HG02840 (cell line): ENCODE measurements around the gene RER1.

ENCODE experiments used
- ATAC-seq: cut with Tn5 transposase; IDR thresholded peaks from one replicate; pipeline ENCODE4 v1.9.1; 2021; ENCODE audit warnings: mild to moderate bottlenecking, moderate library complexity, moderate number of reproducible peaks; ENCODE audit not compliant: unreplicated experiment, low FRiP score

The RER1 gene

DNA sequence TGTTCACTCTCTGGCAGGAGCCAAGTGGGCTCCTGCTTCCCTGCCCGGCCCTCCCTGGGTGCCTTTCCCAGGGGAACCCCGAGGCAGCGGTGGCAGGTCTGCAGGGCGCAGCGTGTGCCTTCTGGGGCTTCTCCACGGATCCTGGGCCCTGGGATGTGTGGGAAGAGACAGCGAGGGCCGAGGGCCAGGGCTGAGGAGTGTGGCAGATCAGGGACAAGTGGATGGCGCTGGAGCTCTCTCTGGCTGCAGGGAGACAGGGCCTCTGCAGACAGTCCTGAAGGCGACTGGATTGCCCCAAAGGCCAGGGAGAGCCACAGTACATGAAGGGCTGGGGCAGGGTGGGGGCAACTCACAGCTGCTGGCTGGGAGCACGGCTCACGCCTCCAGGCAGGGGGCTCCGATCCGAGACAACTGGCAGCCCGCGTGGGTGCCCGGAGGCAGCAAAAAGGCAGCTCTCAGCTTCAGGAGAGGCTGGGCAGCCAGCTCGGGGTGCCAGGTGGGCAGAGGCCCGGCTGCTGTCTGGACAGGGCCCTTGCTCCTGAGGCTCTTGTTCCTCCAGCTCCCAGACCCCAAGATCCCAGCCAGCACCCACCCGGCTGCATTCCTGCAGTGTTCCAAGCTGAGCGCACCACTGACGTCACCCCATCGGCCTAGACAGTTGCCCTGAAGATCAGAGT lies 16.3 kb upstream of the RER1 start:
- ATAC-seq, result no peak

DNA sequence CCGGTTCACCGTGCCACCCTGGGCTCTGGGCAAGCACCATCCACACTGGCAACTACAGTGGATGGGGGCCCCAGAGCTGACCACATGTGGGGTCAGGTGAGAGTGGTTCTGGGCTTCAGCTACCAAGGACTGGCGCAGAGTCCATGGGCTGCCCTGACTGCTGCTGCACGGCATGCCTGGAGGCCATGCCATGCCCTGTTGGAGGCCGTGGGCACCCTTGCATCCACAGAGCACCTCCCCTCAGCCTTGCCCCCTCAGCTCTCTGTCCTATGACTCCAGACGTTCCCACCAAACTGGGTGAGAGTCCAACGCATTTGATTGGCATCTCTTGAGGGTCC lies 15.7 kb upstream of the RER1 start:
- ATAC-seq, result no peak

DNA sequence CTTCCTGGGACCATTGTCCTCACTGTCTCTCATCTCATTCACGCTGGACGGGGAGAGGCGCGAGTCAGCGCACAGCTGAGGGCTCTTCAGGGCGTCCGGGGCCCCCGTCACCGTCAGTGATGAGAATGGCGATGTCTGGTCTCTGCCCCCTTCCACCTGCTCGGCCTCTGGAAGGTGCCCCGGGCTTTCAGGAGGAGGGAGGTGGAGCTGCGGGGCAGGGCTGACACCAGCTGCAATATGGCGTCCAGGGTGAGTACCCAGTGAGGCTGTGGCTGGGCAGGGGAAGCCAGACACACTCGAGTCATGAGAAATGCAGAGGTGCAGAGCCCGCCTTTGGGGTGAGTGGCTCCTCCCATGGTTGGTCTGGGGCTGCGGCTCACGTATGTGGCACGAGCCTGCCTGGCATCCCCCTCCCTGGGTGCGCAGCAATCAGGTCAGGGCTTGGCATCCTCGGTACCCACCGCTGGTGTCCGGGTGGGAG lies 15.3 kb upstream of the RER1 start:
- ATAC-seq, result no peak

DNA sequence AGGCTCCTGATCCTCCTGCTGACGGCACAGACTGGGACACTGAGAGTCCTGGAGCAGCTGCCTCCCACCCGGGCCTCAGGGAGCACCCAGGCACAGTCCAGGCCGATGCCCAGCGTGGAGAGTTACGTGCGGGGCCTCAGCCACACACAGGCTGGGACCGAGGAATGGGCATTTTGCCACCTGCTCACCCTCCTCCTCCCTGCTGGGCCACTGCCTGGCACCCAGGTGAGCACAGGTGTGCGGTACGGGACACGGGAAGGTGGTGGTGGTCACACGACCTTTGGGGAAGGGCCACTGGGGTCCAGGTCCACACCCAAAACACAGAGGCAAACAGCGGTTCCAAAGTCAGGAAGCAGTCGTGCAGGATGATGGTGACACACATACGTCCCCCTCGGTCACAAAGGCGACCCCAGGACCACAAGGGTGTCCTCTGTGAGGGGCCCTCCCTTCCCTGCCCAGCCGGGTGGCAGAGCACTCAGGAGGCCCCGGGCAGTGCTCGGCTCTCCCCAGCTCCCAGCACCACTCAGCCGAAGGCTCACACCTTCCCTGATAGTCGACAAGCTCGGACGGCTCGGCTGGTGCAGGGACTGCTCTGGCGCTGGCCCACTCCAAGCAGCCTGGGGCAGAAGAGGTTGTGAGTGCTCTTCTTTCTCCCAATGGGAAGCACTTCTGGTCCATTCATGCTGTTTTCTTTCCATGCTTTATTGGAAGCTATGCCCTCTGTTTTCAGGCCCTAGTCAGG lies 14.5 kb upstream of the RER1 start:
- ATAC-seq, result no peak

DNA sequence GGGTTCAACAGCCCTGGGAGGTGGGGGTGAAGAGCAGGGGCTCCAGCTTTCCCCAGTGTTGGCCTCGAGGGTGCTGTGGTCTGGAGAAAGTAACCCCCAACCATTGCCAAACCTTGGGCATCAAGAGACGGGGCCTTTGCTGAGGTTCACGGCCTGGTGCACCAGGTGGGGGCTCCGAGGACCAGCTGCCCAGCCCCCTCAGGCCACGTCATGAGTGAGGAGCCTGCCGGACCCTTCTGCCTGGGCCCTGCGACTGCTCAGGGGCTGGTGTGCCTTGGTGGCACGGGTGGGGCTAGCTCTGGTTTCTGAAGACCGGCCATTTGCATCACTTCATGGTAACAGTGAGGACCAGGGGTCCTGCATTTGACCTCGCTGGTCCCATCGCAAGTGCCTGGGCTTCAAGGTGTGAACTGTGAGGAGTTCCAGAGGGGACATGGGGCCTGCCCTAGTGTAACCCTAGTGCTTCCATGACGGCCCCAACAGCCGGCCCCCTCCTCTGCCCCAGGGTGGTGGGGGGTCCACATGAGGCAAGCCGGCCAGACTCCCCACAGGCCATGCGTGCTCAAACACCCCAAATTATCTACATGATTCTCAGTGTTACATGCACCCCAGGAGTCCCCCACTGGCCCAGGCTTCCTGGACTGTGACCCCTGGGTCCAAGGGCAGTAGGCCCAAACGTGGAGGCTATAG lies 13.7 kb upstream of the RER1 start:
- ATAC-seq, result no peak

DNA sequence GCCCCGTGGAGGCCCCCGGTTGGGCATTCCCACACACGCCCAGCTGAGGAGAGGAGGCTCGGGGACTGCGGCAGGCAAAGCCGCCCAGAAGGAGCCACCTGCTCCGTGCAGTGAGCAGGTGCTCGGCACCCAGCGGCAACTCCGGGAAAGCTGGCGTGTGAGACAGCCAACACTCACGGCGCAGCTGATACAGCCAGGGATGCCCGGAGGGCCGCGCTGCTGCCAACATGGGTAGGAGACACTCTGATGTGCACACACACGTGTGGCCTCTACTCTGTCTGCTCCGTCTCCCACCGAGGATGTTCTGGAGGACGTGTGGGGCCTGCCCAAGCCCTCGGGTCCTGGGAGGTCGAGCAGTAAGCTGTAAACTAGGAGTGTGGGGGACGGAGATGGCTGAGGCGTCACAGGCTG lies 13.2 kb upstream of the RER1 start:
- no peak for ATAC-seq

DNA sequence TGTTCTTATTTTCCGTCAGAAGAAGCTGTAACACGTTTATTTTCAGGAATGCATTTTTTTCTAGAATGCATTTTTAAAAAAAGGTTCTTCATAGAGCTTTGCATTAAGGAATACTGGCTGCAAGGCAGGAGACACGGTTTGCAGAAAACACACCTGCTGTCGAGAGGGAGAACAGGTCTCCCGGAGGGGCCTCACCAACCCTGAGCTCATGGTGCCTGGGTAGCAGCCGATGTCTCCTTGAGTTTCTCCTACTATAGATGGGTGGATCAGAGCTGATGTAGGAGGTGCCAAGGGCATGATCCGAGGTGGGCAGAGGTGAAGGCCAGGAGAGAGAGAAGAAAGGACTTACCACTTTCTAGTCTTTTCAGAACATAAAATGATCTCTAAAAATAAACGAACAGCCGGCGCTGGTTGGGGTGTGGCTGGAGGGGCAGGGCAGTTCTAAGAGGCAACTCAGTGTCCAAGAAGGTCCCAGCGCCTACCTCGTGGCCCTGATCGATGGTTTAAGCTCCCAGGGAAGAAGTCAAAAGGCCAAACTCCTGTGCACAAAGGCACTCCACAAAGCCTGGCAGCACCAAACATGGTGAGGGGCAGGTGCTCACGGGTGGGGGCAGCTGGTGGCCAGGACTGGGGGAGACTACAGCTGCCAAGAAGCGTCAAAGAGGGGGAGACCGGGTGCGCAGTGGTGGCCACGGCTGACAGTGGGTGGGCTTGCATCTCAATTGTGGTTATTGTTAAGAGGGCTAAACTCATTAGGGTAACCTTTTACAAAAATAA lies 12.5 kb upstream of the RER1 start:
- ATAC-seq, result no peak

DNA sequence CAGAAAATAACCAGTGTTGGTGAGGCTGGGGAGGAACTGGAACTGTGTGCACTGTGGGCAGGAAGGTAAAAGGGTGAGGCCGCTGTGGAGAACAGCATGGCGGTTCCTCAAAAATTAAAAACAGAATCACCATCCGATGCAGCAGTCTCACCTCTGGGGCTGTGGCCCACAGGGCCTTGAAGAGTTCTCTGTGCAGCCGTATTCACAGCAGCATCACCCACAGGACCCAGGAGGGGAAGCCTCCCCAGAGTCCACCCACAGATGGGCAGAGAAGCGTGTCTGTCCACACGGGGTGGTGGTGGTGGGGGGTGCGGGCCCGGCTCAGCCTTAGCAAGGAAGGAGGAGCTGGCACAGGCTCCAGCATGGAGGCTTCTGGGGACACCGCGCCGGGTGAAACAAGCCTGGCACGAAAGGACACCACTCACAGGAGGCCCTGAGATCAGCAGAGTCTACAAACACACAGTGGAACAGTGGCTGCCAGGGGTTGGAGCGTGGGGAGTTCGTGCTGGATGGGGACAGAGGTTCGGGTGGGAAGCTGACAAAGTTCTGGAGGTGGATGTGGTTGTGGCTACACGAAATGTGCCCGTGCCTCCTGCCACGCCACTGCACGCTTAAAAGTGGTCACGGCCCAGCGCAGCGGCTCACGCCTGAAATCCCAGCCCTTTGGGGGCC lies 11.8 kb upstream of the RER1 start:
- no peak for ATAC-seq

DNA sequence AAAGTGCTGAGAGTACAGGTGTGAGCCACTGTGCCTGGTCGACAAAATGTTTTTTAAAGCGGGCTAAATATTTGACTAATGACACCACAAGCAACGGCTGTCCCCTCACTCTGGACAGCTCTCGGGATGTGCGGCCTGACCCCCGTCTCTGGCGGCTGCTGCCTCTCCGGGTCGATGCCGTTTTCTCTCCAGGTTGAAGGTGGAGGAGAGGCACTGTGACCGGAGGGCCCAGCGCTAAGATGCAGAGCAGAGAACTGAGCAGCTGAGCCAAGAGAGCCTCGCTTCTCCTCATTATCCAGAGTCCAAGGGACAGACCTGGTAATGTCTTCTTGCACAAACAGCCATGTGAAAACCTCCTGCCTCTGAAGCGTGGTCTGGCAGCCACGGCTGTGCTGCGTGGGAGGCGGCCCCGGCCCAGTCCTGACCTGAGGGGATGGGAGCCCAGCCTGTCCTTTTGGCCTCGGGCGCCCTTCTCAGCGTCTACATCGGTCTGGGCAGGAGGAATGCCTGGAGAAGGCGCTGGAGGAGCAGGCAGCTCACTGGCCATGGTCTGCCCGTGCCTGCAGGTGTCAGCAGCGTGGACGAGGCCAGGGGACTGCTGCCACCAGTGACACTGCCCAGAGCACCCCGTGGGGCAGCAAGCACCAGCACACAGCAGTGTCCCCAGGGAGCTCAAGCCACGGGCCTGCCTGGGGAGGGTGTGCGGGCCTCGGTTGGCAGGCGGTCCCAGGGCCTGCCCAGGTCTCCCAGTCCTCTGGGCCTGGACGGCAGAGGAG lies 10.6 kb upstream of the RER1 start:
- no peak for ATAC-seq

DNA sequence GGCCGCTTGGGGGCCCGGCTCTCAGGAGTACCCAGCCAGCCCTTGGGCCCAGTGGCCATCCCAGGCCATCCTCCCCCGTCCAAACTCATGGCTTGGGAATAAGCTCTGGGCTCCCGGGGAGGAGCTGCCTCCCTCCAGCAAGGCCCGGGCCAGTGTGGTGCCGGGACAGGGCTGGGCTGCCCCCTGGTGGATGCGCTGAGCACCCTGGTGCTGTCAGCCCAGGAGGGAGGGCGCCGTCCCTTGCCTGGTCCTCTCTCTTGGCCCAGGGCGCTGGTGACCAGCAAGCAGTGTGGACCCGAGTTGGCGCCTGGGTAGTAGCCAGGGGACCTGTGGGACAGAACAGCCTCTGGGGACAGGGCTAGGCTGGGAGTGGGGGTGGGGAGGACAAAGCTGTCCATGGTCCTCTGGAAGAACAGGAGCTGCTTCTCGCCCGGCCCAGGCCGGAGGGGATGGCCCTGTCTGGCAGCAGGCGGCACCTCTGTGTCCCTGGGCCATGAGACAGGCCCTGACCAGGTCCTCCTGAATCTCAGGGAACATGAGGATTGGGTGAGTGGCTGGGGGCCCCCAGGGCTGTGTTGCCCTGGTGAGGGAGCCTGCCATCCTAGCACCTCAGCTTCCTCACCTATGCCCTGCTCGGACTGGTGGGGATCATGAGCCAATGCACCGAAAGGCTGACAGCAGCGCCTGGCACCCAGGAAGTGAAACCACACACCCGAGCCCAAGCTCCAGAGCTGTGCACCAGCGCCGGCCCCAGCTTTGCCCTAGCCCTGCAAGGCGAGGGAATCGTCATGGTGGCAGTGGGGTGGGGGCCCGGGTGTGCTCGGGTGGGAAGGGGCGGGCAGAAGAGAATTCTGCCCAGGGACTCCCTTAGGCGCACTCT lies 9.7 kb upstream of the RER1 start:
- no peak for ATAC-seq

DNA sequence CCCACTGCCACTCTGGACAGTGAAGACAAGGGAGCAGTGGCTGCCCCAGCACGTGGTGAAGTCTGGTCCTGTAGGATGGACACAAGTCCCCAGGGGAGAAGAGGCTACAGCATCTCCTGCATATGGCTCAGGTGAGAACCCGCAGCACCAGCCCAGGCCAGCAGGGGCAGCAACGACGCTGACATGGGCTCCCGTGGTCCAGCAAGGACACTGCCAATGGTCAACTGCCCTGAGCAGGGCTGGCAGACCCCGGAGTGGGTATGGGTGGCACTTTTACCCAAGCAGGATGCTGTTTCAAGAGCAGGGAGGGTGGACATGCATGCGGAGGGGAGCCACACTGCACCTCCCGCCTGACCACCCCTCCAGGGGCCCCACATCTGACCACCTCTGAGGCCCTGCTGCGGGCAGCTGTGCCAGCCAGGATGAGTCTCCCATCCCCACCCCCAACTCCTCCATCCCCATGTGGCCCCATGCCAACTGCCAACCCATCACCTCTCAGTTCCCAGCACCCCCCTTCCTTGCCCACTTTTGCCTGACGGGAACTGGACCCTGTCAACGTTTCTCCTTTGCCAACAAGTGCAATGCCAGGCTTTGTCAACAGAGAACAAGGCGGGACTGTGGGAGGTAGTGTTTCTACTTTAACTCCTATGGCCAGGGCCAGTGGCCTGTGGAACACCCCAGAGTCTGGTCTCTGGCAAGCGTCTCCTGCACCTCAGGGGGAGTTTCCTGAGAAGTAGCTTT lies 8.8 kb upstream of the RER1 start:
- no peak for ATAC-seq

DNA sequence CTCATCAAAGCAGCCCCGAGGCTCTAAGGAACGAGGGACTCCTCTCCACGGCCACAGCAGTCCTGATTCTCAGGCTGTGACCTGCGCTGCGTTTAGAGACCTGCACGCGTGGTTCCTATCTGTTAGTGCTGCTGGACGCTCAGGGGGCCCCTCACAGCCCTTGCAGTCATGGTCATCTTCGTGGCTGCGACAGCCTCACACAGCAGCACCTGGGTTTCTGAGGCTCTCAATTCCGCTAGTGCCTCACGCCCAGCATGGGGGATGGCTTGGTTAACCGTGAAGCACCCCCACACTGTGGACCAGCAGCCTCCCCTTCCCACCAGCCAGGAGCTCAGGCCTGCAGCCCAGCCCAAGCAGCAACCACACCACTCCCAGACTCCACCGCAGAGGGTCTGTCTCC lies 8.1 kb upstream of the RER1 start:
- no peak for ATAC-seq

DNA sequence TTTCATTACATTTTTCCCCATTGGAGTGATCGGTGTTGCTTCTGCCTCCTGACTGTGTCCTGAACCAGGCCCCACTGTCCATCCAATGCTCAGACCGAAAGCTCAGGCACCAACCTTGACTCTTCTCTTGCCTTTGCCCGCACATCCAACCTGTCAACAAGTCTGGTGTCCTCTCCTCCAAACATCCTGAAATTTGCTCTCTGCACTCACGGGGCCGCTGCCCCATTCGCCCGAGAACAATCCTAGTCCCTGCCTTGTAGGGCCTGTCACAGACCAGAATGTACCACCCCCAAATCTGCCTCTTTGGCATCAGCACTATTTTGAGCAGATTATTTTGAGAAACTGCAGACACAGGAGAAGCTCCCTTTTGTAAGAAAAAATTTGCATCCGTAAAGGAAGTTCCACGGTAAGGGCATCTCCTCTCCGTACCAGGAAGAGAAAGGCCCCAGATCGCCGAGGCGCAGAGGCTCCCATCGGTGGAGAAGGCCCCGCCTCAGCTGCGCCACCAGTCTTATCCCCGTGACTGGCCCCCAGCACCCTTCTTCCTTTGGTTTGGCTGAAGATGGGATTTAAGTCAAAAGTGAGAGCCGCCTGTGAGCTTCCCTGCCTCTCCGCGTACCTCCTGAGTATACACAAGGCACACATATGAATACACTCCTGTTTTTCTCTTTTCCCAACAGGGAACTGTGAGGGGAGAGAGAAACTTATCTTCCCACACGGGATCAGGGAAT lies 7.3 kb upstream of the RER1 start:
- ATAC-seq, result no peak

DNA sequence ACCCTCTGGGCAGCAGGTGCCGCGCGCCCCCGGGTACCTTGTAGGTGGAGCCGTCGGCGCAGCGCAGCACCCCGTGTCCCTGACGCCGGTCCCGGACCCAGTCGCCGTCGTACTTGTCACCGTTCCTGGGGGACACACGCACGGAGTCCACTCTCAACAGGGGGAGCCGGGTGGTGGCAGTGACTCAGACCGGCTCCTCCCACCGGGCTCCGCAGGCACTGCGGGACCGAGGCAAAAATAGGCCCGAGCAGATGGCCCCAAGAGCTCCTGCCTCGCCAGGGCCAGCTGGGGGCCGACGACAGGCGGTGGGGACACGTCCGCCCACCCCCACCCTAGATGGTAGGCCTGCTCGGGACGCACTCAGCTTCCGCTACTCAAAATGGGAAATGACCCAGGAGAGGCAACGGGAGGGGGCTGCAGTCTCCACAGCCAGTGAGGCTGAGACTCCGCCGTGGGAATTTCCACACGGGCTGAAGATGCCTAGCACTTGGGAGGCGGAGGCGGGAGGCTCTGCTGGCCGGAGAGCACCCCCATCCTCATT lies 6.6 kb upstream of the RER1 start:
- no peak for ATAC-seq

DNA sequence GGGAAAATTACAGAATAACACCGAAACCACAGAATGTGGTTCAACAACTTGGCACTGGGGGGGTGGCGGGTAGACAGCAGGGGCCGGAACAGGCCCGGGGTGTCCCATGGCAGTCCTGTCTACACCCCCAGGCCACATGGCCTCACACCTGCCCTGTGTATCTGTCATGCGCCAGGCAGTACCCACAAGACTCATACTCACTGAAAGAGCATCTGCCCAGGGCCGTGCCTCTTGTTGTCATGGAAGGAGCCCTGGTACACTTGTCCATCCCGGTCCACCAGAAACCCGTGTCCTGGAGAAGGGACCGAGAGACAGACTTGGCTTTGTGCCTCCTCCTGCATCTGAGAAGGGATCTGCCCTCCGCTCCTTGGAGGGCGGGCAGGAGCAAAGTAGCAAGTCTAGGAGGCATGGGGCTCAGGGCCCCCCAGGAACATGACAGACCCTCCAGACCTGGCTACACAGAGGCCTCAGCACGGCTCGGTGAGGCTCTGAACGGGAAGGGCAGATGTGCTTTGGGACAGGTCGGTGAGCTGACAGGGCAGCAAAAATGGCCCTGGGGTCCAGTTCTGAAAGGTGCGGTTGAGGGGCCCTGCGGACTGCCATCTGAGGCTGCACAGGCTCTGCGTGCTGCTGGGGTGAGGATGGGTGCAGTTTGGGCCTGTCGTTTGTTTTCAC lies 5.9 kb upstream of the RER1 start:
- ATAC-seq, result no peak
